ENCODE results near the gene TFF2.

Gene TFF2

DNA sequence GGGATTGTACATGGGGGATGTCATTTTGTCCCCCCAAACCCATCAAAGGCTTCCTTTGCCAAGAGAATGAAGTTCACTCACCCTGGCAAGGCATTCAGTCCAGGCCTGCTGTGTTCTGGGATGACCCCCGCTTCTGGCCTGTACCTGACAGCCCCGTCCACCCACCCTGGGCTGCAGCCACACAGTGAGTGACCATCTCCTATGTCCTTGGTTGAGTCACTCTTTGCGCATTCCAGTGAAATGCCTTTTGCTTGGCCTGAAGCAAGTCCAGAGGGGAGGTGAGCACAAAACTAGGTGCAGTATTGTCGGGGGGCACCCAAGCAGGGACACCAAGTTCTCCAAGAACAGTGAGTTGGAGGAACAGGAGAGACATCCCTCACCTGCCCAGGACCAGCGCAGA, 34.8 kb upstream of the TFF2 start:
- no peak for DNase-seq
- in situ Hi-C loops (cut with MboI; ENCODE audit: low pct_unique_long_range_greater_than_20kb, low sequenced_read_pairs): no loop called here

DNA sequence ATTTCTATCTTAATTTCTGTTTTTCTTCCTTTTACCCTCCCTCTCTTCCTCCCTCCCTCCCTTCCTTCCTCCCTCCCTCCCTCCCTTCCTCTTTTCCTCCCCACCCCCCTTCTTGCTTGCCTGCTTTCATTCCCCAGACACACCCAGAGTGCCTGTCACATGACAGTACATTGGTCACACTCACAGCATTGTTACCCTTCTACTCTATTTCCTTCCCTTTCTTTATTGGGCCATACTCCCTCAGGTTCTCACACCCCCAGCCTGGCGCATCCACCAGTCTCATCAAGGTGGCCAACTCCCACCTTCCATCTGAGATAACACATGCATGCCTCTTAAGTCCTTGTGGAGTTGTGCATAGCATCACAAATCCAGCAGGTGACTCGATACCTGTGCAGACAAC, 34.2 kb upstream of the TFF2 start:
- DNase-seq: peak; percentile 11
- in situ Hi-C loops (cut with MboI; ENCODE audit: low pct_unique_long_range_greater_than_20kb, low sequenced_read_pairs): no loop called here

DNA sequence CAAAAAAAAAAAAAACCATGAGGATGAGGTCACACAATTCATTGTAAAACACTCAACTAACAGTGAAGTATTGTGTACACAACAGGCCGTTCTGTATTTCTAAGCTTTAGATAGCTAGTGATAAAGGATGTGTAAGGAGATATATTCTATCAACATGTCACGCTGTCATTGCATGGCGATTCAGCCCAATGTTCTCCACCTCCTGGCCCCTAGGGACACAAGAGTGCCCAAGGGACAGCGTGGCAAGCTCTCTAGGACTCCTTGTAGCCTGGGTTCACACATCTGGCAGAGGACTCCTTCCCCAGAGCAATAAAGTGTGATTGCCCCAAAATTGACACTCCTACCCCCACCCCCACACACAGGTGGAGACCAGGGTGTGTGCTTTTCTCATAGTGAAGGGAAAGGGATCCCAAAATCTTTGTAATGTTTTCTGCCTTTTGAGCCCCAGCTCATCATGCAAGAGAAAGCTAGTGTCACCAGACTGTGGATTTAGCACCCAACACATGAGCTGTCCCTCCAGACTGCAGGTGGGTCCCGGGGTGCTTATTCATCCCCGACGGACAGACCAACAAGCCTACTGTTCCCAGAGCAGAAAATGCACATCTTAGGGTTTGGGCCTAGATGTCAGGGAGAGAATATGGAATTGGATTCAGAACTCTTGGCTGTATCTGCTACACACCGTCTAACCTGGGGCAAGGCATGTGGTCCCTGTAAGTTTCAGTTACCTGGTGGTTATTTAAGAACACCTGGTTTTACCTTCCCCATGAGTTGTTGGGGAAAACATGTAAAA, 33.6 kb upstream of the TFF2 start:
- no peak for DNase-seq
- in situ Hi-C loops (cut with MboI; ENCODE audit: low pct_unique_long_range_greater_than_20kb, low sequenced_read_pairs): no loop called here

DNA sequence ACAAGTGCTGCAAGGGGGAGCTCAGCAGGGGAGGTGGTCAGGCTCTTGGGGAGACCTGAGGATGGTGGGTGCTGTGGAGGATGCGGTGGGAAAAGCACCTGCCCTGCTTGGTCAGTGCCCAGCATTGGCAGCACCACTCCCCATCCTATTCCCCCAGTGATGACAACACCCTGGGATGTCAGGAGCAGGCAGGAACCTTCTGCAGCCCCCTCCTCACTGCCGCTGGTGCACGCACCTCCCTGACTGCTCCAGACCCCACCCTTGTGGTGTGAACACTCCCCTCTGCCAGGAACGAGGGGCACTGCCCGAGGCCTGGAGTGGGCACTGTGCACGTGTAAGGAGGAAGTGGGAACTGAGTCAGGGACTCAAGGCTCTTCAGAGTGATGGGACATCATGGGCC, 32.5 kb upstream of the TFF2 start:
- in situ Hi-C loops (cut with MboI; ENCODE audit: low pct_unique_long_range_greater_than_20kb, low sequenced_read_pairs): no loop called here
- DNase-seq: no peak

DNA sequence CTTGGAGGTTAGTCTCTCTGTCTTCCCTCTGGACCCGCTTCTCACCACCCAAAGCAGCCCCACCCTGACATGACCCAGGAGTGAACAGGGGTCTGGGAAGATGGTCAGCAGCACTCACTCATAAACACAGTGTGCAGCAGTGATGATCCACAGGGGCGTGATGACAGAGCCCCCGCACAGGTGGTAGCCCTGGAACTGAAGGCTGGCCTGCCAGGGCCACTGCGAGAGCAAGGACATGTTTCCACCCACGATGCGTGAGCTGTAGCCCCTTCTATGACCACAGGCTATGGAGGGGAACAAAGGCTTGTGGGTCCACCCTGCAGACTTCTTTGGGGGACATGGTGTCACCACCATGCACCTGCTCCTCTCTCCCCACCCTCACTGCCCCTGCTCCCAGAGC, 32.1 kb upstream of the TFF2 start:
- DNase-seq: no peak
- in situ Hi-C loops (cut with MboI; ENCODE audit: low pct_unique_long_range_greater_than_20kb, low sequenced_read_pairs): no loop called here

DNA sequence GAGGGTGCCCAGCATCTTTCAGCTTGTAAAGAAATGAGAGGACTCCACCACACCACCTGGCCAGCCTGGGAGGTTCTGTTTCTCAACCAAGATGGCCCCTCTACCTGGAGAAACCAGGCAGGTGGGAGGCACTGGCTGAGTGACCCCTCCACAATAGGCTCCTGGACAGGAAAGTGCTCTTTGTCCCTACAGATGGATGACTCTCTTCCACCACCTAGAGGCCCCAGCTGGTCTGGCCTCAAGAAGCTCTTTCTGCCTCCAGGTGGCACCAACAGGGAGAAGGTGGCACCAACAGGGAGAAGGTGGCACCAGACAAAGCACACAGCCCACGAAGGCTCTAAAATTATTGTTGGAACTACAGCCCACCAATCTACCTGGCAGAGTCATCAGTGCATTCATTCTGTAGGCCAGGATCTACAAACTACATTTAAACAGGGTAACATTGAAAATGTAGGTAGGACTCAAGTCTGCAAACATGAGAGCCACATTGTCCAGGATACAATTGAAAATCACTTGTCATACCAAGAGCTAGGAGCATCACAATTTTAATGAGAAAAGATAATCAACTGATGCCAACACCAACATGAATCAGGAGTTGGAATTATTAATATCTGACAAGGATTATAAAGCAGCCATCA, 30.7 kb upstream of the TFF2 start:
- DNase-seq: no peak

DNA sequence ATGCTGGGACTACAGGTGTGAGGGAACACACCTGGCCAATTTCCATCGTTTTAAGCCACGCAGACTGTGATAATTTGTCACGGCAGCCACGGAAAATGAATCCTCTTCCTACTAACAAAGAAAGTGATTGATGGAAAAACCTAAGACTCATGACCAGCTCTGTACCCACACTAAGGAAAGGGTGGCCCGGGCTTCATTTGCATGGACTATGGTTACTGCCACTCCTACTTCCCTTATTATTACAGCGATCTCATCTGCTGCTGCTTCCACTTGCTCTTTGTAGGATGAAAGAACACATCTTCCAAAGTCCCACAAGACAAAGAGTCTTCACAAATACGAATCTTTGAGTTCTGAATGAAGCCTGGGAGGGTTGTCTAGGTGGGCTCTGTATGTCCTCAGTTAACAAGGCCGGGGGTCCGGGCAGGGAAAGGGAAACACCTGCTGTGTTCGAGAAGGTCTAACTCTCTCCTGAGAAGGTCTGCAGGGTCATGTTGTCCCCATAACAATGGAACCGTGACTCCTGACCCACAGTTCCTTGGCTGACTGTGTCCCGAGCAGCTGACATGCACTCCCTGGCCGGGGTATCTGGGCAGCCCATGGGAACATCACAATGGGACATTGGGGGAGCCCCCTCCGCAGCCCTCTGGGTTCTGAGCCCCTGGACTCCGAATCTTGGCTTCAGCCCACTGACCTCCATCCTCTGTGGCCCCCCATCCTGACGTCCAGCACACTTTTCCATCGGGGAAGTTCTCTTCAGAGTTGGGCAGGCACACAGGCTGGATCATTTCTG, 28.8 kb upstream of the TFF2 start:
- no peak for DNase-seq
- in situ Hi-C loops (cut with MboI; ENCODE audit: low pct_unique_long_range_greater_than_20kb, low sequenced_read_pairs): no loop called here

More for the DNA sequence above, 30.7 kb upstream of the TFF2 start:
- in situ Hi-C loops (cut with MboI; ENCODE audit: low pct_unique_long_range_greater_than_20kb, low sequenced_read_pairs): no loop called here

DNA sequence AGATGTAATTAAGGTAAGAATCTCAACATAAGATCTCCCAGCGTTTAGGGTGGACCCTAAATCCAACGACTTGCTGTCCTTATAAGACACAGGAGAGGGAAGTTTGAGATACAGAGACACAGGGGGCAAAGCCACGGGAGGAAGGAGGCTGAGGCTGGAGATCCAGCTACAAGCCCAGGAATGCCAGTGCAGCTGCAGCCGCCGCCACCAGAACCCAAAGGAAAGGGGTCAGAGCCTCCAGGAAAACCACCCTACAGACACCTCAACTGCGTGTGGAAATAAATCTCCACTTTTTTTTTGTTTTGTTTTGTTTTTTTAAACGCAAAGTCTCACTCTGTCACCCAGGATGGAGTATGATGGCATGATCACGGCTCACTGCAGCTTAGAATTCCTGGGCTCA, 27.6 kb upstream of the TFF2 start:
- in situ Hi-C loops (cut with MboI; ENCODE audit: low pct_unique_long_range_greater_than_20kb, low sequenced_read_pairs): no loop called here
- no peak for DNase-seq

DNA sequence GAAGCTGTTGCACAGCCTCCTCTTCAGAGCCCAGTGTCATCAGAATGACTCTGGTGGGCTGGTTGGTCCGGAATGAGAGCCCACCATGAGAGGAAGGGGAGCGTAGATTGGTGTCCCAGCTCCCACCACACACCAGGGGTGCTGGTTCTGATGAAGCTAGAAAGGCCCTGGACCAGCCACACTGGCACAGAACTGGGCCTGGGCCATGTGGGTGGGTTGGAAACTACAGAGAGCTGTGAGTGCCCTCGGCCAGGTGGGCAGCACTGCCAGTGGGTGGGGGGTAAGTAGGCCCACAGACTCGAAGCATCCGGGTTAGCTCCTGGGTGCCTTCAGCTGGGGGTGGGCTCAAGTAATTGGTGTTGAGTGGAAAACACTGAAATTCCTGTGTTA, 27.2 kb upstream of the TFF2 start:
- DNase-seq: no peak
- in situ Hi-C loops (cut with MboI; ENCODE audit: low pct_unique_long_range_greater_than_20kb, low sequenced_read_pairs): no loop called here

DNA sequence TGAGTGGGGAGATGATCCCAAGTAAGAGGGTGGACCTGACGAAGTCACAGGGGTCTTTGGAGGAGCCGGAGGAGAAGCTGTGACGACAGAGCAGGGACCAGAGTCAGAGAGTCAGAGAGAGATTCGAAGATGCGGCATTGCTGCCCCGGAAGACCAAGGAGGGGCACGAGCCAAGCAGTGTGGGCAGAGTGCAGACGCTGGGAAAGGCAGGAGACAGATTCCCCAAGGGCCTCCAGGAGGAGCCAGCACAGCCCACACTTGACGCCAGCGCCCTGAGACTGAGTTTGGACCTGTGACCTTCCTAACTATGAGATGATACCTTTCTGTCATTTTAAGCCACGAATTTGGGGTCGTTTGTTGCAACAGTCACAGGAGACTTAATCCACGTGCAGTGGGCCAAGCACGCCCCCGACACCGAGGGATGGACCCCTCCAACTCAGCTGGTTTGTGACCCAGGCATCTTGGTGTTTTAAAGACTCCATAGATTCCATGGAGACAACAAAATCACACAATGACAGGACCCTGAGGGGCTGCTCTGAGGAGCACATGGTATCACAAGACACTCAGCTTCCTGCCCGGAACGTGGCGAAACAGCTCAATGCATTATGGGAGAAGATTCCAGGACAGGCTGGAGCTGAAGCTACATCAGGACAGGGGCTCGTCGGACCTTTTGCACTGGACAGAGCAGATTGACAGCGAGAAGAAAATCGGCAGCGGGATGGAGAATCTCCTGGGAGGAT, 26.6 kb upstream of the TFF2 start:
- in situ Hi-C loops (cut with MboI; ENCODE audit: low pct_unique_long_range_greater_than_20kb, low sequenced_read_pairs): no loop called here
- no peak for DNase-seq

DNA sequence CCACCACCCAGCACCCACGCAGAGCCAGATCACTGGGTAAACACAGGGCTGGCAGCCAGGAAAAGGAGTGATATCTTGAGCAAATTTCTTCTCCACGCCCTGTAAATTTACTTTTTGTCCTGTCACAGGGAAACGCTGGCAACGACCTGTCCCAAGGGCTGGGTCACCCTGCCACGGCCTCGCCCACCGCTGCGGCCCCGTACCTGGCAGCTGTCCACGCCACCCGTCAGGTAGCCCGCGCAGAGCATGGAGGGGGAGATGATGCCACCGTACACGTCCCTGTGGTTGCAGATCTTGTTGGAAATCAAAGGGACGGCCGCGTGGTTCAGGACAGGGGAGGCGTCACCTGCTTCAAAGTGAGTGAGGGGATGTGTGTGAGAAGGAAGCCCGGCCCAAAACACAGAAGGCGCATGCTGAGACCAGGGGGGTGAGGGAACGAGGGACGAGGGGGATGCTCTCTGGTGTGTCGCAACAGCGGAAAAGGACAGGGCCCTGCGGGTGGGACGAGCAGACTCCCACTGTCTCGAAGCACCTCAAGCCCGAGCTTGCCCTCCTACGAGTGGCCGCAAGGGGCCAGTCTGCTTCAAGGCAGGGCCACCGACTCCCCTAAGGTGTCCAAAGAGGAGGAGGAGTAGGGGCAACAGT, 25.7 kb upstream of the TFF2 start:
- in situ Hi-C loops (cut with MboI; ENCODE audit: low pct_unique_long_range_greater_than_20kb, low sequenced_read_pairs): no loop called here
- DNase-seq: no peak

DNA sequence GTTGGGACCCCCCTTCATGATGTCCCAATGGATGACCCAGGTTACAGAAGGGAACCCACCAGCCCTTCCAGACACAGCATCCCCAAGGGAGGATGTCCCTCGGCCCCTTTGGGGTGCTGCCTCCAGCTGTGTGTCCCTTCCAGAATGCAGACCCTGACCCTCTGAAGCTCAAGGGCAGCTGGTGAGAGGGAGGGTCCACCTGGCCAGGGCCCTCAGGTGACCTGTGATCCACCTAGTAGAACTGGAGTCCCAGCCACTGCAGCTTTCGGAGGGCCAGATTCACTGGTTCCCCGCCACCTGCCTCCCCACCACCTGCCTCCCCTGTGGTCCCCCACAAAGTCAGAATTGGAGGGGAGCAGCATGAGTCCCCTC, 25.2 kb upstream of the TFF2 start:
- no peak for DNase-seq
- in situ Hi-C loops (cut with MboI; ENCODE audit: low pct_unique_long_range_greater_than_20kb, low sequenced_read_pairs): no loop called here

DNA sequence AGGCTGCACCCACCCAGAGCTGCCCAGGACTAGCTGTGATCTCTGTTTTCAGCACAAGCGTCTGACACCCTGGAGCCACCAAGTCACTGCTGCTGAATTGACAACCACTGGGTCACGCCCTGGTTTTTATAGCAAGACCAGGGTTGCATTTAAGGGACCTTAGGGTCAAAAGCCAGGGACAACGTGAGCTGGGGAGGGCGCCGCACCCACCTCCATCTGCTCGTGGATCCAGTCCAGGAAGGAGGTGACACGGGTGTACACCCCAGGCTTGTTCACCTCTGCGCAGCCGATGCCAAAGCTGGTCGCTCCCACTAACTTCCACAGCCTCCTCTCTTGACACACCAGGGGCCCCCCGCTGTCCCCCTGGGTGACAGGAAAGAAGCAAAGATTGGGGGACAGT, 24.7 kb upstream of the TFF2 start:
- DNase-seq: no peak
- in situ Hi-C loops (cut with MboI; ENCODE audit: low pct_unique_long_range_greater_than_20kb, low sequenced_read_pairs): no loop called here

DNA sequence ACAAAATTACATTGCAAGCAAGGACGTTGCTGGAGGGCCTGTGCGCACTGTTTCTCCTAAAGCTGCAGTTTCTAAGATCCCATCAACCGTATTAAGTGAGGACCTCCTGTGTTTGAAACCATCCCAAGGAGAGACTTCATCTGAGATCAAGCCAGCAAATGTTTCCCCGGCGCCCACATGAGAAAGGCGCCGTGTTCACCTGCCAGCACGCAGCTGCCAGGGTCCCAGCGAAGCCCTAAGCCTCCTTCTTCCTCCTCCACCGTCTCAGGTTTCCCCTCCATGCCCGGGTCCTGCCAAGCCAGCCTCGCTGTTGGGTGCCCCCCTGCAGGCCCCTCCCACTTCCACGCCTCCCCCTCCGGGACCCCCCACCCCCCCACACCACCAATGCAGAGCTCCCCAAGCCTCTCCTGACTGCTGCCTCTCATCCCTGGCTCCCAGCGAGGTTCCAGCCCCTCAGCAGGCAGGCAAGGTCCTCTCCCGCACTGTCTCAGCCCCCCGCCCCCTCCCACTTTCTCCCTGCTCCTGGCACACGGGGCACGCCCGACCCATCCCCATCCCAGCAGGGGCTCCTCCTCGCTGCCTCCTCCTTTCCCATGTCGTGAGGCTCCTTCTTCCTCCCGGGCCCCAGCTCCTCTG, 24.2 kb upstream of the TFF2 start:
- in situ Hi-C loops (cut with MboI; ENCODE audit: low pct_unique_long_range_greater_than_20kb, low sequenced_read_pairs): no loop called here

DNA sequence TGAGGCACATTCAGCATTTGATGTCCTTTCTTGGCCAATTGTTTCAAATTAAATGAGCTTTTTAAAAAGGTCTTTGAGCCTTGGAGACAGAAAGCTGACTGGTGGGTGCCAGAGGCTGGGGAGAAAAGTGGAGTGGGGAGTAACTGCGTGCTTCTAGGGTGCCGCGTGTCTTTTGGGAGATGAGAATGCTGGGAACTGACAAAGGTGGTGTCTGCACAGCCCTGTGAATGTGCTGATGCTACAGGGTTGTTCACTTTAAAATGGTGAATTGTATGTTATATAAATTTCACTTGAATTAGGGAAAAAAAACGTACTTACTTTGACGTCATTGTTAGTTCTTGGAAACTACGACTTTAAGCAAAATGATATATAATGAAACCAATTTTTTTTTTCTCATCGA, 23.7 kb upstream of the TFF2 start:
- in situ Hi-C loops (cut with MboI; ENCODE audit: low pct_unique_long_range_greater_than_20kb, low sequenced_read_pairs): no loop called here

More for the DNA sequence above, 24.2 kb upstream of the TFF2 start:
- no peak for DNase-seq

DNA sequence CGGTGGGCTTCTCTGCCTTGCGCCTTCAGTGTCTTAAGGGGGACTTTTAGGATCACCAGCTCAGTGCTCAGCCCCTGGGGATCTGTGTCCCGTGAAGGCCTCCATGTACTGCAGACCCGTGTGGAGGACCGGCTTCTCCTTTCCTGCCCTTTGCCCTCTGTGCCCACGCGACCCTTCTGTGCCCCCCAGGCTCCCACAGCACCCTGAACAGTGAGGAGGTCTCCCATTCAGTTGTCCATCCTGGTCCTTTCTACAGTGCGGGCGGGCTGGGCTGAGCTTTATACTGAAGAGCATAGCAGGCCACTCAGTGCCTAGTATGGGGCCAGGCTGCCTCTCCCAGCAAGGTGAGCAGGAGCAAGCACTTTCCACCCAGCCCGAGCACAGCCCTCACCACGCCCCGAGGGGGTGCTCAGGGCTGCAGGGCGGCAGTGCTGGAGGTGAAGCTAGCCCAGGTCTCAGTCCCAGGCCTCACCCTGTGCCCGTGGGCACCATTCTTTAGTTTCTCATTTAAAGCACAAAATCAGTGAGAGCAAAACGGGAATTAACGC, 23.2 kb upstream of the TFF2 start:
- no peak for DNase-seq
- in situ Hi-C loops (cut with MboI; ENCODE audit: low pct_unique_long_range_greater_than_20kb, low sequenced_read_pairs): no loop called here

More for the DNA sequence above, 23.7 kb upstream of the TFF2 start:
- no peak for DNase-seq

DNA sequence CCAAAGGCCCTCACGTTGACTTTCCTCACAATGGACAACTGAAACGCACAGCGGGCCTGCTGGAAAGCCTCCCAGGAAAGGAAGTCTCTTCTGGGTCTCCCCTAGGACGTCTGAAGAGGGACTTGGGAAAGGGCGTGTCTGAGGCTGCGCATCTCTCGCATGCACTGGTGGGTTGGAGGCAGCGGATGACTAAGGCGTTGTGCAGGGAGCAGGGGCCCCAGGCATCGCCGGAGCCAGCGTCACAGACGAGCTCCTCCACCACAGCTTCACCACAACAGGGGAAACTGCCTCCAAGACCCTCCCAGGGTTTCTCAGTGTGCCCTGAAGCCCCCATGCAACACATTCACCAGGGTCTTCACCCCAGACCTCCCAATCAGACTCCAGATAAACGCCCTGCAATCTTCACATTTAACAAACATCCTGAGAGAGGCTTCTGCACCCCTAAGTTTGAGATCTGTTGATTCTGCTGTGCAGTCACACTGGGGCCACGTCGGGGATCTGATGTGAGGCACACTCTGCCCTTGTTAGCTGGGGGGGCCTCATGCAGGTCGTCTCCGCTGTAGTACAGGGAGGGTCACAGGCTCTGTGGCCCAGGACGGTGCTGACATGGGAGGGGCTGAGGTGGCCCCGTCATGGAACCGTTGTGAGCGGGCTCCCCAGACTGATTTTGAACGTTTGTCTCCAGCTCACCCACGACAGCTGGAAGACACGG, 22.6 kb upstream of the TFF2 start:
- in situ Hi-C loops (cut with MboI; ENCODE audit: low pct_unique_long_range_greater_than_20kb, low sequenced_read_pairs): no loop called here

More for the DNA sequence above, 22.6 kb upstream of the TFF2 start:
- no peak for DNase-seq

All from KBM-7 (cell line).